Measurements from ENCODE around the gene DAPK1. TPM values are rescaled to one million over a fixed set of nuclear protein-coding genes. Genes with fewer than 3 reads are reported as not detected.

DAPK1 gene
- total and polyA plus RNA-seq, 2 experiments from 2014 or later, result 44.4 to 62.3 TPM

- H3K4me3 ChIP-seq, result no peak overlapping the region
- no peaks in the 10 kb centered on the region for H3K79me2 ChIP-seq
- H2AFZ ChIP-seq, result no peak overlapping the region
- H3K4me2 ChIP-seq, result no peak overlapping the region
- no peak for TF ChIP-seq EZH2phosphoT487 (IDR thresholded peaks at IDR 0.05; ENCODE audit: low read depth, severe bottlenecking, unreplicated experiment)
- no peak for TF ChIP-seq EZH2 (IDR thresholded peaks at IDR 0.05; ENCODE audit: borderline replicate concordance)
- no peak for TF ChIP-seq CTCF (IDR thresholded peaks at IDR 0.05; ENCODE audit: poor library complexity)
- 75% methylated on average over 8 of the region's 8 CpGs for WGBS (ENCODE audit: low lambda C conversion rate, missing lambda C conversion rate)
- H3K4me1 ChIP-seq (ENCODE audit: insufficient read depth), result no peaks in the 10 kb centered on the region
- H3K9me3 ChIP-seq (ENCODE audit: low read depth), result no peaks in the 10 kb centered on the region
- DNase-seq (ENCODE audit: low spot score), result no peak
- no peaks in the 10 kb centered on the region for H3K27me3 ChIP-seq
- H4K20me1 ChIP-seq (ENCODE audit: insufficient read depth, poor library complexity, severe bottlenecking), result no peaks in the 10 kb centered on the region
- no peak overlapping the region for H3K27ac ChIP-seq
- H3K36me3 ChIP-seq (replicated peaks; ENCODE audit: insufficient read depth, low read depth), result no peaks in the 10 kb centered on the region
- no peaks in the 10 kb centered on the region for H3K9me2 ChIP-seq (replicated peaks; ENCODE audit: insufficient read depth)
Measured at GRCh38 chr9:87650611-87651295, 153.1 kb downstream of the DAPK1 start.

- DNase-seq (ENCODE audit: low spot score), result no peak
- no peak for TF ChIP-seq EZH2 (IDR thresholded peaks at IDR 0.05; ENCODE audit: borderline replicate concordance)
- no peak for TF ChIP-seq CTCF (IDR thresholded peaks at IDR 0.05; ENCODE audit: poor library complexity)
- TF ChIP-seq EZH2phosphoT487 (IDR thresholded peaks at IDR 0.05; ENCODE audit: low read depth, severe bottlenecking, unreplicated experiment), result no peak
- Histone ChIP-seq H2AFZ (no peak overlapping the region), H4K20me1 (ENCODE audit: insufficient read depth, poor library complexity, severe bottlenecking) (no peaks in the 10 kb centered on the region), H3K27ac (no peak overlapping the region), H3K4me2 (no peak overlapping the region), H3K9me2 (replicated peaks; ENCODE audit: insufficient read depth) (no peaks in the 10 kb centered on the region), H3K36me3 (replicated peaks; ENCODE audit: insufficient read depth, low read depth) (no peaks in the 10 kb centered on the region), H3K27me3 (no peaks in the 10 kb centered on the region), H3K9me3 (ENCODE audit: low read depth) (no peaks in the 10 kb centered on the region), H3K4me1 (ENCODE audit: insufficient read depth) (no peaks in the 10 kb centered on the region), H3K79me2 (no peaks in the 10 kb centered on the region), H3K4me3 (no peak overlapping the region)
- WGBS (ENCODE audit: low lambda C conversion rate, missing lambda C conversion rate), result 92% methylated on average over 10 of the region's 10 CpGs
Measured at GRCh38 chr9:87651431-87651830, 153.8 kb downstream of the DAPK1 start.

- no peak overlapping the region for H3K4me2 ChIP-seq
- no peak for DNase-seq (ENCODE audit: low spot score)
- no peaks in the 10 kb centered on the region for H3K27me3 ChIP-seq
- H2AFZ ChIP-seq, result no peak overlapping the region
- no peak overlapping the region for H3K4me3 ChIP-seq
- H3K36me3 ChIP-seq (replicated peaks; ENCODE audit: insufficient read depth, low read depth), result no peaks in the 10 kb centered on the region
- no peaks in the 10 kb centered on the region for H3K9me3 ChIP-seq (ENCODE audit: low read depth)
- H3K27ac ChIP-seq, result no peak overlapping the region
- H4K20me1 ChIP-seq (ENCODE audit: insufficient read depth, poor library complexity, severe bottlenecking), result no peaks in the 10 kb centered on the region
- TF ChIP-seq EZH2 (IDR thresholded peaks at IDR 0.05; ENCODE audit: borderline replicate concordance) (no peak), EZH2phosphoT487 (IDR thresholded peaks at IDR 0.05; ENCODE audit: low read depth, severe bottlenecking, unreplicated experiment) (no peak), CTCF (IDR thresholded peaks at IDR 0.05; ENCODE audit: poor library complexity) (no peak)
- H3K4me1 ChIP-seq (ENCODE audit: insufficient read depth), result no peaks in the 10 kb centered on the region
- H3K9me2 ChIP-seq (replicated peaks; ENCODE audit: insufficient read depth), result no peaks in the 10 kb centered on the region
- no peaks in the 10 kb centered on the region for H3K79me2 ChIP-seq
- WGBS (ENCODE audit: low lambda C conversion rate, missing lambda C conversion rate), result 98% methylated on average over 3 of the region's 3 CpGs
Measured at GRCh38 chr9:87653941-87654340, 156.3 kb downstream of the DAPK1 start.
